PC-3 (cell line): ENCODE results near the gene LDHAL6A. TPM values are rescaled to one million over a fixed set of nuclear protein-coding genes. Genes with fewer than 3 reads are reported as not detected.

Experiments
- ATAC-seq: fragments of 200-7000 bp; cut with Tn5 transposase; 2 replicates; pipeline ENCODE4 v1.9.1; 2020; ENCODE audit warnings: mild to moderate bottlenecking, moderate library complexity
- BruUV-seq: library from RNA; stranded (reverse); fragments of 400-500 nt; replicated peaks from 2 replicates; lab custom pipeline; 2021; lab: Mats Ljungman, UMichigan
- CTCF ChIA-PET: fragments of 300-600 bp; sonication (Branson Sonifier 250); formaldehyde crosslinking; loops from one replicate; lab custom pipeline; 2022; ENCODE audit warnings: antibody characterized with exemption; lab: Charles Lee
- POLR2A ChIA-PET: fragments of 300-600 bp; sonication (Branson Sonifier 250); formaldehyde crosslinking; loops from one replicate; lab custom pipeline; 2022; ENCODE audit warnings: antibody characterized with exemption; ENCODE audit not compliant: unreplicated experiment; lab: Charles Lee
- DNase-seq: peaks from one replicate; pipeline ENCODE4 v3.0.0-alpha.2; 2015
- H2AFZ ChIP-seq: fragments of 300-600 bp; sonication (generic); 2 replicates; pipeline ENCODE4 v1.6.0; 2016; ENCODE audit warnings: antibody characterized with exemption, low read length
- H3F3A ChIP-seq: fragments of 300-600 bp; sonication (generic); one replicate; pipeline ENCODE4 v1.6.0; 2017; ENCODE audit warnings: antibody characterized with exemption, low read length, control low read depth, mild to moderate bottlenecking; ENCODE audit not compliant: unreplicated experiment
- H3K27ac ChIP-seq: fragments of 300-600 bp; sonication (generic); 2 replicates; pipeline ENCODE4 v1.5.1; 2016; ENCODE audit warnings: mild to moderate bottlenecking, low read length
- H3K27me3 ChIP-seq: fragments of 300-600 bp; sonication (generic); 2 replicates; pipeline ENCODE4 v1.6.1; 2016; ENCODE audit warnings: low read length, mixed read lengths
- H3K36me3 ChIP-seq: fragments of 300-600 bp; sonication (generic); 2 replicates; pipeline ENCODE4 v1.6.1; 2016; ENCODE audit warnings: low read depth, mixed run types, low read length, mixed read lengths
- H3K4me1 ChIP-seq: fragments of 300-600 bp; sonication (generic); 2 replicates; pipeline ENCODE4 v1.5.1; 2016; ENCODE audit warnings: low read length; ENCODE audit not compliant: insufficient read depth
- H3K4me2 ChIP-seq: fragments of 300-600 bp; sonication (generic); 2 replicates; pipeline ENCODE4 v1.6.0; 2016; ENCODE audit warnings: low read length
- H3K4me3 ChIP-seq: fragments of 300-600 bp; sonication (generic); 2 replicates; pipeline ENCODE4 v1.5.1; 2016; ENCODE audit warnings: mild to moderate bottlenecking, low read length, mixed read lengths
- H3K79me2 ChIP-seq: fragments of 300-600 bp; sonication (generic); 2 replicates; pipeline ENCODE4 v1.6.1; 2017; ENCODE audit warnings: low read length, mixed read lengths
- H3K9ac ChIP-seq: fragments of 300-600 bp; sonication (generic); 2 replicates; pipeline ENCODE4 v1.6.0; 2016; ENCODE audit warnings: mild to moderate bottlenecking, low read length
- H3K9me2 ChIP-seq: fragments of 300-600 bp; sonication (generic); replicated peaks from 2 replicates; pipeline ENCODE4 v1.6.1; 2016; ENCODE audit warnings: mixed run types, low read length, mixed read lengths
- H3K9me3 ChIP-seq: fragments of 300-600 bp; sonication (generic); 2 replicates; pipeline ENCODE4 v1.6.1; 2016; ENCODE audit warnings: low read length, mixed read lengths
- H4K20me1 ChIP-seq: fragments of 300-600 bp; sonication (generic); 2 replicates; pipeline ENCODE4 v1.6.1; 2016; ENCODE audit warnings: low read length, mixed read lengths
- EZH2 ChIP-seq: fragments of 300-600 bp; sonication (generic); IDR thresholded peaks from one replicate; pipeline ENCODE4 v1.6.1; 2017; ENCODE audit warnings: antibody characterized with exemption, mild to moderate bottlenecking, low read length; ENCODE audit not compliant: unreplicated experiment
- EZH2phosphoT487 ChIP-seq: fragments of 300-600 bp; sonication (generic); IDR thresholded peaks from 2 replicates; pipeline ENCODE4 v1.6.1; 2018; ENCODE audit warnings: mild to moderate bottlenecking, antibody characterized with exemption, low read length, borderline replicate concordance
- intact Hi-C: fragments of 100-400 bp; cut with micrococcal nuclease; formaldehyde crosslinking; loops from 2 replicates; pipeline ENCODE4 v1.9.0; 2023
- total RNA-seq: library from RNA; depleted of rRNA; stranded (reverse); fragments of >200 nt; gene quantifications from 2 replicates; pipeline ENCODE4 v1.2.3, GENCODE V29; 2014
- TF ChIP-seq, protein P1 (sequence below): fragments of 300-600 bp; sonication (generic); conservative IDR thresholded peaks from 2 replicates; pipeline ENCODE4 v1.5.1; 2017; ENCODE audit warnings: antibody characterized with exemption, low read depth, mild to moderate bottlenecking, low read length

Gene LDHAL6A
- total RNA-seq, 1 experiment from 2014 or later: not detected

DNA sequence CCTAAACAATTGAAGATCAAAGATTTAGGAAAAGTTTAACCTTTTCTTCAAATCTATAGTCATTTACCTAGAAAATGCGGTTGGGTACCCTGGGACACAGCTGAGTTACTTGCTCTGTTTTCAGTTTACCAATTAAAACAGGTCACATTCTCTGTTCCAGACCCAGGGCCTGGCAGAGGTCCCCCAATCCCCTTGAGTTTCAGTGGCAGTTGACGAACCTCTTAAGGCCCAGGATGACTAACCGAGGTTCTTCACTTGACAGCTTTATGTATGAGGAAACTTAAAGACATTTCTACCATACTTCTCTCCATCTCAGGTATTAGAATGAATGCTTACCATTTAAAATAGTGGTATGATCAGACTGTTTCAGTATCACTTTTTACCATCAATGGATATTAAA is 16.3 kb downstream of the LDHAL6A start:
- H3K4me2 ChIP-seq: no peak overlapping the region
- H3K27me3 ChIP-seq: no peaks in the 10 kb centered on the region
- H3K4me3 ChIP-seq: no peak overlapping the region
- no peak overlapping the region for H3K27ac ChIP-seq
- H3K4me1 ChIP-seq: no peaks in the 10 kb centered on the region
- H3K9me3 ChIP-seq: no peaks in the 10 kb centered on the region
- BruUV-seq: no TSS peak
- no peaks in the 10 kb centered on the region for H3K9me2 ChIP-seq
- intact Hi-C loops: no loop called here
- no peaks in the 10 kb centered on the region for H4K20me1 ChIP-seq
- ATAC-seq (no peak), DNase-seq (no peak)
- TF ChIP-seq, protein P1, sequence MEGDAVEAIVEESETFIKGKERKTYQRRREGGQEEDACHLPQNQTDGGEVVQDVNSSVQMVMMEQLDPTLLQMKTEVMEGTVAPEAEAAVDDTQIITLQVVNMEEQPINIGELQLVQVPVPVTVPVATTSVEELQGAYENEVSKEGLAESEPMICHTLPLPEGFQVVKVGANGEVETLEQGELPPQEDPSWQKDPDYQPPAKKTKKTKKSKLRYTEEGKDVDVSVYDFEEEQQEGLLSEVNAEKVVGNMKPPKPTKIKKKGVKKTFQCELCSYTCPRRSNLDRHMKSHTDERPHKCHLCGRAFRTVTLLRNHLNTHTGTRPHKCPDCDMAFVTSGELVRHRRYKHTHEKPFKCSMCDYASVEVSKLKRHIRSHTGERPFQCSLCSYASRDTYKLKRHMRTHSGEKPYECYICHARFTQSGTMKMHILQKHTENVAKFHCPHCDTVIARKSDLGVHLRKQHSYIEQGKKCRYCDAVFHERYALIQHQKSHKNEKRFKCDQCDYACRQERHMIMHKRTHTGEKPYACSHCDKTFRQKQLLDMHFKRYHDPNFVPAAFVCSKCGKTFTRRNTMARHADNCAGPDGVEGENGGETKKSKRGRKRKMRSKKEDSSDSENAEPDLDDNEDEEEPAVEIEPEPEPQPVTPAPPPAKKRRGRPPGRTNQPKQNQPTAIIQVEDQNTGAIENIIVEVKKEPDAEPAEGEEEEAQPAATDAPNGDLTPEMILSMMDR: no peak
- TF ChIP-seq EZH2phosphoT487 (no peak), EZH2 (no peak)
- no peak overlapping the region for H3K9ac ChIP-seq
- H3F3A ChIP-seq: no peaks in the 10 kb centered on the region
- no peaks in the 10 kb centered on the region for H3K79me2 ChIP-seq
- H2AFZ ChIP-seq: no peak overlapping the region
- ChIA-PET POLR2A (no interaction called here), CTCF (no interaction called here)
- no peaks in the 10 kb centered on the region; the same call in 1 of the 2 replicates for H3K36me3 ChIP-seq

DNA sequence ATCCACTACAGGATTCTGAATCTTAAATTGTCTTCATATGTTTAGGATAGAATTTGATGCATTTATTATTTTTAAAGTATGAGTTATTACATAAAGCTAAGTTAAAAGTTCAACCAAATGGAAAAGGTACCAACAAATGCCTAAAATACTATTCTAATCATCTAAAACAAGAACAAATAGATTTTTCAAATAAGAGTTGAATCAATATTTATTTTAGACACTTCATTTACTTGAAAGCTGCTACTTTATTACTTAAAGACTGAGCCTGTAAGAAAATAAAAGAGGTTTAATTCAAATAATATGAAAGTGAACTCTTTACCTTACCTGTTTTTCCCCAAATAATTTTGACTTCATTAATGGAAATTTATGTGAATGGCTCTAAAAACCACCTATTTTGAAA is 16.9 kb downstream of the LDHAL6A start:
- ATAC-seq (no peak), DNase-seq (no peak)
- no peaks in the 10 kb centered on the region for H3K9me3 ChIP-seq
- H3F3A ChIP-seq: no peaks in the 10 kb centered on the region
- H3K36me3 ChIP-seq: no peaks in the 10 kb centered on the region; the same call in 1 of the 2 replicates
- no peak overlapping the region for H3K4me2 ChIP-seq
- intact Hi-C loops: no loop called here
- H3K9me2 ChIP-seq: no peaks in the 10 kb centered on the region
- H3K4me3 ChIP-seq: no peak overlapping the region
- ChIA-PET POLR2A (interaction anchor here (0.5 kb wide), 1 partner anchor 100 kb away, joined by 12 read pairs; no protein-coding TSS in a partner anchor), CTCF (no interaction called here)
- H3K27me3 ChIP-seq: no peaks in the 10 kb centered on the region
- no TSS peak for BruUV-seq
- H3K79me2 ChIP-seq: no peaks in the 10 kb centered on the region
- no peaks in the 10 kb centered on the region for H3K4me1 ChIP-seq
- no peak overlapping the region for H3K9ac ChIP-seq
- no peak overlapping the region for H2AFZ ChIP-seq
- TF ChIP-seq EZH2phosphoT487 (no peak), EZH2 (no peak)
- TF ChIP-seq, protein P1: no peak
- no peaks in the 10 kb centered on the region for H4K20me1 ChIP-seq
- no peak overlapping the region for H3K27ac ChIP-seq

DNA sequence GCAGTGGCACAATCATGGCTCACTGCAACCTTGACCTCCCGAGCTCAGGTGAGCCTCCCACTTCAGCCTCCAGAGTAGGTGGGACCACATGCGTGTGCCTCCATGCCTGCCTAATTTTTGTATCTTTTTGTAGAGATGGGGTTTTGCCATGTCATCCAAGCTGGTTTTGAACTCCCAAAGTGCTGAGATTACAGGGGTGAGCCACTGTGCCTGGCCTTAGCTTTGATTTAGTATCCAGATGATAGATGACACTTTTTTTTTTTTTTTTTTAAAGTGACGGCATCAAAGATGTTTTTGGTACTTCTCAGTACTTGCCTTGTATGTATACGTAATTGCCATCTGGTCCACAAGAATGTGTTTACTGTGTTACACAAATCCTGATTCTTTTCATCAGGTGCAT is 23.4 kb downstream of the LDHAL6A start:
- CTCF ChIA-PET: no interaction called here
- TF ChIP-seq EZH2phosphoT487: no peak
- TF ChIP-seq, protein P1: no peak
- no peak for TF ChIP-seq EZH2
- no peak overlapping the region for H3K4me3 ChIP-seq
- no peak overlapping the region for H3K27ac ChIP-seq
- no peaks in the 10 kb centered on the region for H3K9me3 ChIP-seq
- H3K36me3 ChIP-seq: peaks cover 35% of the 10 kb centered on the region
- H3K4me1 ChIP-seq: no peaks in the 10 kb centered on the region
- DNase-seq (no peak), ATAC-seq (no peak)
- no peaks in the 10 kb centered on the region for H3F3A ChIP-seq
- H3K79me2 ChIP-seq: no peaks in the 10 kb centered on the region
- H3K27me3 ChIP-seq: no peaks in the 10 kb centered on the region
- no TSS peak for BruUV-seq
- H3K9ac ChIP-seq: no peak overlapping the region
- intact Hi-C loops: no loop called here
- no peak overlapping the region for H3K4me2 ChIP-seq
- POLR2A ChIA-PET: interaction anchor here (0.7 kb wide), 1 partner anchor 25 kb away, joined by 10 read pairs; no protein-coding TSS in a partner anchor
- no peaks in the 10 kb centered on the region for H3K9me2 ChIP-seq
- no peaks in the 10 kb centered on the region for H4K20me1 ChIP-seq
- H2AFZ ChIP-seq: no peak overlapping the region
